22Rv1 (cell line): ENCODE results near the gene AZU1.

ENCODE experiments used
- H3K27ac ChIP-seq: fragments of 450-650 bp; 2 replicates; pipeline ENCODE4 v1.5.1; 2017
- CTCF ChIP-seq: fragments of 450-650 bp; IDR thresholded peaks from 2 replicates; pipeline ENCODE4 v1.5.1; 2017; ENCODE audit warnings: mild to moderate bottlenecking
- ZFX ChIP-seq: fragments of 450-650 bp; IDR thresholded peaks from 2 replicates; pipeline ENCODE4 v1.6.1; 2017; ENCODE audit warnings: antibody characterized with exemption, borderline replicate concordance

The AZU1 gene

GRCh38 chr19:879711-880438 is 52.2 kb downstream of the AZU1 start:
- TF ChIP-seq ZFX (no peak), CTCF (no peak)
- H3K27ac ChIP-seq: no peak overlapping the region
